ENCODE results near the gene RPL41.

DNA sequence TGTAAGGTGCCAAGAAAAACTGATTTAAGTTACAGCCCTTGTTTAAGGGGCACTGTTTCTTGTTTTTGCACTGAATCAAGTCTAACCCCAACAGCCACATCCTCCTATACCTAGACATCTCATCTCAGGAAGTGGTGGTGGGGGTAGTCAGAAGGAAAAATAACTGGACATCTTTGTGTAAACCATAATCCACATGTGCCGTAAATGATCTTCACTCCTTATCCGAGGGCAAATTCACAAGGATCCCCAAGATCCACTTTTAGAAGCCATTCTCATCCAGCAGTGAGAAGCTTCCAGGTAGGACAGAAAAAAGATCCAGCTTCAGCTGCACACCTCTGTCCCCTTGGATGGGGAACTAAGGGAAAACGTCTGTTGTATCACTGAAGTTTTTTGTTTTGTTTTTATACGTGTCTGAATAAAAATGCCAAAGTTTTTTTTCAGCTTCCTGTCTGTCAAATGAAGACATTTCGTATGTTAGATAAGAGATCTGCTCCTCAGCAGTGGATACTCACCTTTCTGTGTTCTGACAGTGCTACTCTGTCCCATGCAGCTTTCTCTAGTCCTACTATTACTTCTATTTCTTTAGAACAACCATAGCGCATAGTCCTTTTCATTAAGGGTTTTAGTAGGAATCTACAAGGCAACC lies 13.2 kb upstream of the RPL41 start:
- TF ChIP-seq ZNF274 (IDR thresholded peaks at IDR 0.05; ENCODE audit: low read depth, low read length) (no peak), SUZ12 (IDR thresholded peaks at IDR 0.05; ENCODE audit: extremely low read depth, insufficient read depth, insufficient read length) (no peak)
